ENCODE data around the gene ZNF385A. TPM values are rescaled to one million over a fixed set of nuclear protein-coding genes. Genes with fewer than 3 reads are reported as not detected.

Gene ZNF385A
- total RNA-seq, 6 donors from 2014 or later, result 18.5 to 43.8 (median 23.0) TPM

GRCh38 chr12:54359762-54360351 lies 24.7 kb downstream of the ZNF385A start:
- H3K36me3 ChIP-seq, result no peaks in the 10 kb centered on the region
- TF ChIP-seq POLR2AphosphoS5 (IDR thresholded peaks at IDR 0.05) (no peak), POLR2A (IDR thresholded peaks at IDR 0.05) (no peak), EP300 (IDR thresholded peaks at IDR 0.05) (no peak)
- TF ChIP-seq, protein P1, sequence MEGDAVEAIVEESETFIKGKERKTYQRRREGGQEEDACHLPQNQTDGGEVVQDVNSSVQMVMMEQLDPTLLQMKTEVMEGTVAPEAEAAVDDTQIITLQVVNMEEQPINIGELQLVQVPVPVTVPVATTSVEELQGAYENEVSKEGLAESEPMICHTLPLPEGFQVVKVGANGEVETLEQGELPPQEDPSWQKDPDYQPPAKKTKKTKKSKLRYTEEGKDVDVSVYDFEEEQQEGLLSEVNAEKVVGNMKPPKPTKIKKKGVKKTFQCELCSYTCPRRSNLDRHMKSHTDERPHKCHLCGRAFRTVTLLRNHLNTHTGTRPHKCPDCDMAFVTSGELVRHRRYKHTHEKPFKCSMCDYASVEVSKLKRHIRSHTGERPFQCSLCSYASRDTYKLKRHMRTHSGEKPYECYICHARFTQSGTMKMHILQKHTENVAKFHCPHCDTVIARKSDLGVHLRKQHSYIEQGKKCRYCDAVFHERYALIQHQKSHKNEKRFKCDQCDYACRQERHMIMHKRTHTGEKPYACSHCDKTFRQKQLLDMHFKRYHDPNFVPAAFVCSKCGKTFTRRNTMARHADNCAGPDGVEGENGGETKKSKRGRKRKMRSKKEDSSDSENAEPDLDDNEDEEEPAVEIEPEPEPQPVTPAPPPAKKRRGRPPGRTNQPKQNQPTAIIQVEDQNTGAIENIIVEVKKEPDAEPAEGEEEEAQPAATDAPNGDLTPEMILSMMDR (IDR thresholded peaks at IDR 0.05), result no peak
- H3K27ac ChIP-seq, result peak overlapping the region; percentile 65 to 94 (median 84)

GRCh38 chr12:54358945-54359761 lies 25.4 kb downstream of the ZNF385A start:
- peak in 1 of 4 donors; percentile 30 for TF ChIP-seq EP300 (IDR thresholded peaks at IDR 0.05)
- peak in 1 of 2 donors; percentile 73 for TF ChIP-seq POLR2AphosphoS5 (IDR thresholded peaks at IDR 0.05)
- TF ChIP-seq, protein P1 (IDR thresholded peaks at IDR 0.05), result peak in 1 of 6 experiments; percentile 29
- peak in 2 of 4 donors; percentile 52 to 57 for TF ChIP-seq POLR2A (IDR thresholded peaks at IDR 0.05)
- Histone ChIP-seq H3K4me1 (peaks cover 15 to 41% (median 34%) of the 10 kb centered on the region in 4 donors), H3K36me3 (no peaks in the 10 kb centered on the region), H3K27me3 (no peaks in the 10 kb centered on the region), H3K4me3 (peak overlapping the region; percentile 32 to 65 (median 61)), H3K9me3 (no peaks in the 10 kb centered on the region), H3K27ac (peak overlapping the region; percentile 80 to 94 (median 86))
- 2% methylated on average over 37 to 40 of the region's 40 CpGs for WGBS, 2 donors
- ATAC-seq (ENCODE audit: low FRiP score in 2 of 2) (peak; percentile 96 to 97), DNase-seq (peak; percentile 91 to 97)

More at GRCh38 chr12:54359762-54360351, 24.7 kb downstream of the ZNF385A start:
- Histone ChIP-seq H3K4me3 (peak overlapping the region; percentile 32 to 65 (median 61)), H3K9me3 (no peaks in the 10 kb centered on the region), H3K4me1 (peaks cover 15 to 41% (median 34%) of the 10 kb centered on the region in 4 donors), H3K27me3 (no peaks in the 10 kb centered on the region)
- DNase-seq (no peak), ATAC-seq (ENCODE audit: low FRiP score in 2 of 2) (no peak)
- WGBS, 2 donors, result 55 to 57% methylated on average over 9 of the region's 9 CpGs

- WGBS, 2 donors, result 4 to 7% methylated on average over 14 to 15 of the region's 15 CpGs
These were observed 26.2 kb downstream of the ZNF385A start for GRCh38 chr12:54358191-54358944.

GRCh38 chr12:54357506-54358190 lies 26.9 kb downstream of the ZNF385A start:
- H3K4me1 ChIP-seq, result peaks cover 15 to 52% (median 45%) of the 10 kb centered on the region in 4 donors
- TF ChIP-seq POLR2A (IDR thresholded peaks at IDR 0.05) (no peak), POLR2AphosphoS5 (IDR thresholded peaks at IDR 0.05) (no peak), EP300 (IDR thresholded peaks at IDR 0.05) (no peak)
- TF ChIP-seq, protein P1 (IDR thresholded peaks at IDR 0.05), result no peak
- H3K9me3 ChIP-seq, result no peaks in the 10 kb centered on the region
- no peak for ATAC-seq (ENCODE audit: low FRiP score in 2 of 2)
- H3K27ac ChIP-seq, result peak overlapping the region in 3 of 4 donors; percentile 80 to 94 (median 88)
- H3K27me3 ChIP-seq, result no peaks in the 10 kb centered on the region
- WGBS, 2 donors, result 61 to 70% methylated on average over 2 of the region's 2 CpGs
- no peak for DNase-seq
- no peak overlapping the region for H3K4me3 ChIP-seq
- no peaks in the 10 kb centered on the region for H3K36me3 ChIP-seq

More at GRCh38 chr12:54358191-54358944, 26.2 kb downstream of the ZNF385A start:
- ATAC-seq (ENCODE audit: low FRiP score in 2 of 2) (no peak), DNase-seq (no peak)
- H3K27me3 ChIP-seq, result no peaks in the 10 kb centered on the region
- H3K9me3 ChIP-seq, result no peaks in the 10 kb centered on the region
- H3K36me3 ChIP-seq, result no peaks in the 10 kb centered on the region
- peak overlapping the region; percentile 80 to 94 (median 86) for H3K27ac ChIP-seq
- H3K4me1 ChIP-seq, result peaks cover 15 to 45% (median 38%) of the 10 kb centered on the region in 4 donors
- H3K4me3 ChIP-seq, result peak overlapping the region; percentile 29 to 65 (median 61)
- no peak for TF ChIP-seq POLR2AphosphoS5 (IDR thresholded peaks at IDR 0.05)
- no peak for TF ChIP-seq EP300 (IDR thresholded peaks at IDR 0.05)
- TF ChIP-seq POLR2A (IDR thresholded peaks at IDR 0.05), result no peak
- TF ChIP-seq, protein P1 (IDR thresholded peaks at IDR 0.05), result no peak

Measured in upper lobe of left lung (tissue), 6 donors.